Measurements from ENCODE around the gene PURA.

The PURA gene

GRCh38 chr5:140148508-140148907 is 34.6 kb downstream of the PURA start:
- Histone ChIP-seq H4K20me1 (ENCODE audit: insufficient read depth, low read length) (no peaks in the 10 kb centered on the region), H3K4me2 (ENCODE audit: low read length) (no peak overlapping the region), H3K79me2 (ENCODE audit: low read length) (no peaks in the 10 kb centered on the region), H3K36me3 (replicated peaks; ENCODE audit: low read depth, low read length) (no peaks in the 10 kb centered on the region), H3K27me3 (ENCODE audit: low read depth, low read length) (no peaks in the 10 kb centered on the region), H2AFZ (ENCODE audit: low read depth, low read length) (no peak overlapping the region), H3K27ac (ENCODE audit: low read length) (no peak overlapping the region), H3K4me1 (ENCODE audit: low read length) (peaks cover 3% of the 10 kb centered on the region; the same call in 1 of the 2 replicates), H3K9me3 (ENCODE audit: insufficient read depth, low read length) (no peaks in the 10 kb centered on the region), H3K9ac (ENCODE audit: low read length) (no peak overlapping the region), H3K4me3 (ENCODE audit: low read length) (no peak overlapping the region)
- no peak for TF ChIP-seq CTCF (IDR thresholded peaks at IDR 0.05; ENCODE audit: low read depth, low read length)
- no peak for TF ChIP-seq EZH2phosphoT487 (IDR thresholded peaks at IDR 0.05; ENCODE audit: low read depth)

- Histone ChIP-seq H3K79me2 (ENCODE audit: low read length) (no peaks in the 10 kb centered on the region), H2AFZ (ENCODE audit: low read depth, low read length) (no peak overlapping the region), H3K4me2 (ENCODE audit: low read length) (no peak overlapping the region), H3K36me3 (replicated peaks; ENCODE audit: low read depth, low read length) (no peaks in the 10 kb centered on the region), H3K27ac (ENCODE audit: low read length) (no peak overlapping the region), H3K9me3 (ENCODE audit: insufficient read depth, low read length) (no peaks in the 10 kb centered on the region), H4K20me1 (ENCODE audit: insufficient read depth, low read length) (no peaks in the 10 kb centered on the region), H3K9ac (ENCODE audit: low read length) (no peak overlapping the region), H3K27me3 (ENCODE audit: low read depth, low read length) (no peaks in the 10 kb centered on the region), H3K4me1 (ENCODE audit: low read length) (no peaks in the 10 kb centered on the region), H3K4me3 (ENCODE audit: low read length) (no peak overlapping the region)
- TF ChIP-seq CTCF (IDR thresholded peaks at IDR 0.05; ENCODE audit: low read depth, low read length) (no peak), EZH2phosphoT487 (IDR thresholded peaks at IDR 0.05; ENCODE audit: low read depth) (no peak)
These were observed 36.3 kb downstream of the PURA start for GRCh38 chr5:140150201-140150600.

GRCh38 chr5:140151144-140152021 is 37.5 kb downstream of the PURA start:
- no peak overlapping the region for H2AFZ ChIP-seq (ENCODE audit: low read depth, low read length)
- no peaks in the 10 kb centered on the region for H3K79me2 ChIP-seq (ENCODE audit: low read length)
- no peak overlapping the region for H3K9ac ChIP-seq (ENCODE audit: low read length)
- H3K27ac ChIP-seq (ENCODE audit: low read length), result no peak overlapping the region
- H3K36me3 ChIP-seq (replicated peaks; ENCODE audit: low read depth, low read length), result no peaks in the 10 kb centered on the region
- no peak overlapping the region for H3K4me3 ChIP-seq (ENCODE audit: low read length)
- no peaks in the 10 kb centered on the region for H3K27me3 ChIP-seq (ENCODE audit: low read depth, low read length)
- H4K20me1 ChIP-seq (ENCODE audit: insufficient read depth, low read length), result no peaks in the 10 kb centered on the region
- TF ChIP-seq CTCF (IDR thresholded peaks at IDR 0.05; ENCODE audit: low read depth, low read length) (no peak), EZH2phosphoT487 (IDR thresholded peaks at IDR 0.05; ENCODE audit: low read depth) (no peak)
- H3K4me2 ChIP-seq (ENCODE audit: low read length), result no peak overlapping the region
- H3K9me3 ChIP-seq (ENCODE audit: insufficient read depth, low read length), result no peaks in the 10 kb centered on the region
- no peaks in the 10 kb centered on the region for H3K4me1 ChIP-seq (ENCODE audit: low read length)

- TF ChIP-seq EZH2phosphoT487 (IDR thresholded peaks at IDR 0.05; ENCODE audit: low read depth) (no peak), CTCF (IDR thresholded peaks at IDR 0.05; ENCODE audit: low read depth, low read length) (no peak)
- no peaks in the 10 kb centered on the region for H4K20me1 ChIP-seq (ENCODE audit: insufficient read depth, low read length)
- peaks cover 5% of the 10 kb centered on the region for H3K4me1 ChIP-seq (ENCODE audit: low read length)
- no peaks in the 10 kb centered on the region for H3K9me3 ChIP-seq (ENCODE audit: insufficient read depth, low read length)
- H2AFZ ChIP-seq (ENCODE audit: low read depth, low read length), result no peak overlapping the region
- no peaks in the 10 kb centered on the region for H3K79me2 ChIP-seq (ENCODE audit: low read length)
- H3K27me3 ChIP-seq (ENCODE audit: low read depth, low read length), result no peaks in the 10 kb centered on the region
- H3K9ac ChIP-seq (ENCODE audit: low read length), result no peak overlapping the region
- no peak overlapping the region for H3K4me3 ChIP-seq (ENCODE audit: low read length)
- no peaks in the 10 kb centered on the region for H3K36me3 ChIP-seq (replicated peaks; ENCODE audit: low read depth, low read length)
- H3K27ac ChIP-seq (ENCODE audit: low read length), result no peak overlapping the region
- H3K4me2 ChIP-seq (ENCODE audit: low read length), result no peak overlapping the region
These were observed 38.4 kb downstream of the PURA start for GRCh38 chr5:140152022-140152999.

All from OCI-LY3 (cell line).